Bronchial epithelial cell (primary cell): Measurements from ENCODE around the gene CSNK1D. TPM values are rescaled to one million over a fixed set of nuclear protein-coding genes. Genes with fewer than 3 reads are reported as not detected.

ENCODE experiments used
- DNase-seq: peaks from one replicate; pipeline ENCODE4 v3.0.0-alpha.2; 2010; ENCODE audit warnings: low read depth
- FAIRE-seq: peaks from 2 replicates; lab custom pipeline; 2011; peaks lifted over from hg19 to GRCh38; lab: Jason Lieb, UNC
- H3K27me3 ChIP-seq: 2 replicates; pipeline ENCODE4 v1.5.1; 2011; ENCODE audit warnings: low read length; ENCODE audit not compliant: control insufficient read depth, insufficient read depth
- H3K36me3 ChIP-seq: 2 replicates; pipeline ENCODE4 v1.5.1; 2011; ENCODE audit warnings: low read length; ENCODE audit not compliant: control insufficient read depth, insufficient read depth
- H3K4me3 ChIP-seq: 2 replicates; pipeline ENCODE4 v1.5.1; 2011; ENCODE audit warnings: mild to moderate bottlenecking, low read depth, low read length, control low read depth
- CTCF ChIP-seq: IDR thresholded peaks from 2 replicates; pipeline ENCODE4 v1.5.1; 2011; ENCODE audit warnings: mild to moderate bottlenecking, moderate library complexity, low read length, control low read depth, inconsistent platforms; ENCODE audit not compliant: insufficient read depth, severe bottlenecking
- total RNA-seq: library from RNA; depleted of rRNA; stranded (reverse); fragments of >200 nt; gene quantifications from 2 replicates; pipeline ENCODE4 v1.2.1, GENCODE V29; 2014

Gene CSNK1D
- total RNA-seq, 1 donor from 2014 or later, result 72.4 TPM

- Histone ChIP-seq H3K4me3 (no peak overlapping the region), H3K27me3 (peaks cover 10% of the 10 kb centered on the region), H3K36me3 (no peaks in the 10 kb centered on the region)
- no peak for TF ChIP-seq CTCF
- FAIRE-seq (peak; percentile 36), DNase-seq (no peak)
These were observed 46.1 kb upstream of the CSNK1D start for GRCh38 chr17:82319619-82320062.

- peak; percentile 97 for FAIRE-seq
These were observed 45.5 kb upstream of the CSNK1D start for GRCh38 chr17:82318772-82319606.

GRCh38 chr17:82318169-82318498 lies 44.6 kb upstream of the CSNK1D start:
- no peaks in the 10 kb centered on the region for H3K36me3 ChIP-seq
- TF ChIP-seq CTCF, result no peak
- FAIRE-seq (no peak), DNase-seq (no peak)
- H3K27me3 ChIP-seq, result peaks cover 10% of the 10 kb centered on the region
- no peak overlapping the region for H3K4me3 ChIP-seq

More at GRCh38 chr17:82318772-82319606, 45.5 kb upstream of the CSNK1D start:
- no peak for DNase-seq
- H3K4me3 ChIP-seq, result no peak overlapping the region
- no peak for TF ChIP-seq CTCF
- peaks cover 10% of the 10 kb centered on the region for H3K27me3 ChIP-seq
- no peaks in the 10 kb centered on the region for H3K36me3 ChIP-seq

DNA sequence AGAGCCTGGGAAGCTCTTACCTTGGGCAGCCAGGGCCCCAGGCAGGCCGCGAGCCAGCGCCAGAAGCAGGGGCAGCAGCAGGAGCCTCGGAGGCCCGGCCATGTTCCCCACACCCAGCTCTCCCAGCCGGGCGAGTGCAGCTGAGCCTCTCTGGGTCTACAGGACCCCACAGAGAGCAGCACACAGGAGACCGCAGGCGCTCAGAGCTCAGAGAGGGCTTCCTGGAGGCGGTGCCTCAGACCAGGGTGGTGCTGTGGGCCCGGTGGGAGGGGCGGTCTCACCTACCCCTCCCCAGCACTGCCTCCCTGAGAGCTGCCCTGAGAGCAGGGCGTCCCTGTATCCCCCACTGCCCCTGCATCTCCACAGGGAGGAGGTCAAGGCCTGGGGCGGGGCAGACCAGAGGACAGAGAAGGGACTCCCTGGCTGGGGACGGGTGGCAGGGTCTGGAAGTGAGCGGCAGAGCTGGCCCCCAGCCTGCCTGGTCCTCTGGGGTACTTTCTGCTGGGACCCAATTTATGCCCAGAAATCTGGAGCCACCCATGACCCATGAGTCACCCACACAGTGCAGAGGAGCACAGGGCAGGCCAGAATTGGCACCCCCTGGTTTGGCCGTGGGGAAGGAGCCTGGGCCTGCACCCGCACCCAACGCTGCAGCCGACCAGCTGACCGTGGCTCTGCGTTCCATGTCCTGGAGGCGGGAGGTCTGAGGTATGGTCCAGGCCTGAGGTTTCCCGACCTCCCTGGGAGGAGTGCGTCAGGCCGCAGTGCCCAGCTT lies 44.1 kb upstream of the CSNK1D start, which contains the start of gene CD7:
TSS of gene CD7 (minus strand) at position 215 of the 775 bp plus-strand sequence. CDS start at position 102, 113 bp downstream.
- Histone ChIP-seq H3K27me3 (peaks cover 10% of the 10 kb centered on the region), H3K36me3 (no peaks in the 10 kb centered on the region), H3K4me3 (no peak within 1 kb of the TSS)
- DNase-seq (no peak), FAIRE-seq (no peak)
- no peak for TF ChIP-seq CTCF

DNA sequence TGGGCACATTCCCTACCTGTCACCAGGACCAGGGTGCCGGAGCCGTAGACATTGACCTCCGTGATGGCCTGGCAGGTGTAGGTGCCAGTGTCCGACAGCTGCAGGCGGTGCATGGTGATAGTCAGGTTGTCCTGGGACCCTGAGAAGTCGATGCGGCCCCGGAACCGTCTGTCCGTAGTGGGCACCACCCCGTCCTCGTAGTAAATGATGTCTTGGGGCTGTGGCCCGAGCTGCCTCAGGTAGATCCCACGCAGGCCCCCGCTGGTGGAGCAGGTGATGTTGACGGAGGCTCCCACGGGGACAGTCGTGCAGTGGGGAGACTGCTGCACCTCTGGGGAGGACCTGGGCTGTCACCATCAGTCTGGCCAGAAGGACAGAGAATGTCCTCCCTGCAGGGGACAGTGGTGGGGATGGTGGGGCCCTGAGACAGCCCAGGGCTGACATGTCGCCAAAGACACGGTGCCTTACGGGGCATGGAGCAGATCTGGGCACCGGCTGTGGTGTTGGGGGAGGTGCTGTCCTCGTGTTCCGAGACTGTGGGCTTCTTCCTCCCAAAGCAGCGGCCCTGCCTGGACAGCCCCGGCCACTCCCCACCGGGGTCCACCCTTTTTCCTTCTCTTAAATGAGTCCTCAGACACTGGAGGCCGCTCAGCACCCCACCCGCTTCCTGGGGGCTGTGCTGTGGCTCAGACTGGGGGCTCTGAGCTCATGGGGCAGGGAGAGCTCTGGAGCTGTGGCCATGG lies 43.3 kb upstream of the CSNK1D start:
- no peak for DNase-seq
- H3K36me3 ChIP-seq, result no peaks in the 10 kb centered on the region
- no peak overlapping the region for H3K4me3 ChIP-seq
- peaks cover 10% of the 10 kb centered on the region for H3K27me3 ChIP-seq
- TF ChIP-seq CTCF, result no peak
- FAIRE-seq, result no peak
